GM18511 (cell line): ENCODE results near the gene CBLL1.

ENCODE experiments used
- ATAC-seq: cut with Tn5 transposase; IDR thresholded peaks from one replicate; pipeline ENCODE4 v1.9.1; 2021; ENCODE audit warnings: mild to moderate bottlenecking, moderate library complexity; ENCODE audit not compliant: unreplicated experiment

CBLL1 gene, protein sequence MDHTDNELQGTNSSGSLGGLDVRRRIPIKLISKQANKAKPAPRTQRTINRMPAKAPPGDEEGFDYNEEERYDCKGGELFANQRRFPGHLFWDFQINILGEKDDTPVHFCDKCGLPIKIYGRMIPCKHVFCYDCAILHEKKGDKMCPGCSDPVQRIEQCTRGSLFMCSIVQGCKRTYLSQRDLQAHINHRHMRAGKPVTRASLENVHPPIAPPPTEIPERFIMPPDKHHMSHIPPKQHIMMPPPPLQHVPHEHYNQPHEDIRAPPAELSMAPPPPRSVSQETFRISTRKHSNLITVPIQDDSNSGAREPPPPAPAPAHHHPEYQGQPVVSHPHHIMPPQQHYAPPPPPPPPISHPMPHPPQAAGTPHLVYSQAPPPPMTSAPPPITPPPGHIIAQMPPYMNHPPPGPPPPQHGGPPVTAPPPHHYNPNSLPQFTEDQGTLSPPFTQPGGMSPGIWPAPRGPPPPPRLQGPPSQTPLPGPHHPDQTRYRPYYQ

GRCh38 chr7:107743567-107744344 lies at the start of gene CBLL1:
Gene CBLL1 (plus strand): TSS chr7:107744142. CDS start chr7:107744164, 22 bp downstream.
- peak; percentile 90 for ATAC-seq

- ATAC-seq: no peak
Observed at GRCh38 chr7:107694386-107694785, 49.6 kb upstream of the CBLL1 start.

GRCh38 chr7:107696330-107696946 lies 47.5 kb upstream of the CBLL1 start:
- ATAC-seq: no peak

- ATAC-seq: no peak
Observed at GRCh38 chr7:107697321-107698049, 46.5 kb upstream of the CBLL1 start.

DNA sequence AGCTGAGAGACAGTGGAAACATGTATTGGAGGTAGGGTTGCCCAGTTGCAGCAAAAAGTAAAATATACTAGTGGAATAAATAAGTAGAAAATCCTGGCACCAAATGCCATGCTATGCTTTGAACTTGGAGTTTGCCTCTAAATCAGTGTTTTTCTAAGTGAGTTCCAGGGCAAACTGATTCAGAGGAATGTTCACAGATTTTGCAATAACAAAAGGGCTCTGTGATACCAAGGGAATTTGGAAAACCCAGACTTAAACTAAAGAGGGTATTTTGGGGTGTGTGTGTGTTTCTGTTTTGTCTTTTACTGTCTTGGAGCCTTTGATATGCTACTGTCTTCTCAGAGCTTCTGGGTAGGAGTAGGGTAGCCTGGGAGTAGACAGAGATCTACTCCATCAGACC lies 43.4 kb upstream of the CBLL1 start:
- no peak for ATAC-seq

DNA sequence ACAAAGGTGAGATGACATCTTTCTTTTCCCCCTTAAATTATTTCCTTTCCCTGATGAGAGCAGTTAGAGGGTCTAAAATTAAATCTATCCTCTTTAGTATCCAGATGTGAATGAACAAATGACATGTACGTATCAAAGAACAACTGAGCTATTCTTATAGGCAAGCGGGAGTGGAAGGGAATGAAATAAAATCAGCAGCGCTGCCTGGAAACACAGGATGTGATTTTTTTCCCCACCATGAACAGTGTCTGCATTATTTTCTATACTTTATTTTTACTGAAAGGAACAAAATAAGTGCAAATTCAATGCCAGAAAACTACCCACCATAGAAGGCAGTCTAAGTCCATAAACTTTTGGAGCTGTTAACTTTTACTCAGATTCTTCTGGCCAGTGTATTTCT lies 42.8 kb upstream of the CBLL1 start:
- no peak for ATAC-seq

DNA sequence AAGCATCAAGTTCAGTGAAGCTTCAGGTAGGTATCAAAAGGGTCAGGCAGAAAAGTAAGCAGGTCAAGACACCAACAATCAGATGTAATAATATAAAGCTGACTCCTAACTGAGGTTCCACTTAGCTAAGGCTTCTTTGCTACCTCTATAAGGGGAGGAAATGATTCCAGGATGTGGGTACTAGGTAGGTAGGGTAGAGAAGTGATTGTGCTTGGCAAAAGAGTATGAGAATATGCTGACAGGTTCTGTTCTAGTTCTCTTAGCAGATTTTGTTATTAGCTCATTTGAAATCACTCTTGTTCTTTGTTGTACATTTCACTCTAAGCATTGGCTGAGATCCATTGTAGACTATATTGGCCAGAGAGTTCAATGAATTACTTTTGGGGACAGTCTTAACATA lies 40.7 kb upstream of the CBLL1 start:
- no peak for ATAC-seq

GRCh38 chr7:107703872-107704271 lies 40.1 kb upstream of the CBLL1 start:
- ATAC-seq: no peak

DNA sequence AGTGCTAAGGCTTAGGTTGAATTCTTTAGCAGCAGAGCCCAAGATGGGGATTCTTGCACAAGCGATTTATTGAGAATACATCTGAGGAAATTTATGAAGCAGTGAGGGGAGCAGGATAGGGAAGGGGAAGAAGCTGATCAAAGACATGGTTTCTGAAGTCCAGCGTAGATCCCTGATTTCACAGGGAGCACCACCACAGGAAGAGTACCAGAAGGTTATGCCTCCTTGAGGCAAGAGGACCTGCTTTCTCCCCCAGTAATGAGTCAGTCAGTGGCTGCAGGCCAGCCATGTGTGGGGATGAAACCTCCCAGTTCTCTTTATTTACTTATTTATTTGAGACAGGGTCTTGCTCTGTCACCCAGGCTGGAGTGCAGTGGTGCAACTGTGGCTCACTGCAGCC lies 35.0 kb upstream of the CBLL1 start:
- ATAC-seq: no peak

DNA sequence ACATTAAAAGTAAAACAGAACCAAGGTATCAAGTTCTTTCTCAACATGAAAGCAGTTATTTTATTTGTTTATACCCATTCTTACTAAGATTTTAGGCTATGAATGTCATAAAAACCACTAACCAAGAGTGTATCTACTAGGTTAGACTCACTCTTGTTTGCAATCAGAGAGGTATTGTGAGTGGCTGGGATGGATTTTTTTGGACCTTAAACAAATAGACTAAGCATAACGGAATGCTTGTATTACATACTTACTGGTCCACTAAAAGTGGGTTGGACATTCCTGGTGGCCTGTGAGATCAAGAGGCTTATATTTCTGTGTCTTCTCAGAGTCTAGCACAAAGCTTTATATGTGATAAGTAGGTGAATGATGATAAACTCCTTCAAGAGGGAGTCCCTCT lies 32.6 kb upstream of the CBLL1 start:
- ATAC-seq: no peak

GRCh38 chr7:107712025-107712424 lies 31.9 kb upstream of the CBLL1 start:
- ATAC-seq: no peak

DNA sequence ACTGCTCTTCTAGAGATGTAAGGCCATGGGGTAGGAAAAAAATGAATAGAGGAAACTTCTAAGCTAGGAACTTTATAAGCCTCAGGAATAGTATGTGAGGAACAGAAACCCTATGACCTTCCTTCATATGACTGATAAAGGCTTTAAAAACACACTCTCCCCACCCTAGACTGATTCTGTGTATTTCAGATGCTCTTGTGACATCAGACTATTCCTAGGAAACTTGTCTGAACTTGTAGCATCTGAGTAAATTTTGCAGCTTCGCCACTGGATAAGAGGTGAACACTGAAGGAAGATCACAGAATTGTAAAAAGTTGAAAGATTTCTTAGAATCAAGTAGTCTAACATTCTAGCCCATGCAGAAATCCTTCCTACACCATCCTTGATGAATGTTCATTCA lies 31.0 kb upstream of the CBLL1 start:
- no peak for ATAC-seq

DNA sequence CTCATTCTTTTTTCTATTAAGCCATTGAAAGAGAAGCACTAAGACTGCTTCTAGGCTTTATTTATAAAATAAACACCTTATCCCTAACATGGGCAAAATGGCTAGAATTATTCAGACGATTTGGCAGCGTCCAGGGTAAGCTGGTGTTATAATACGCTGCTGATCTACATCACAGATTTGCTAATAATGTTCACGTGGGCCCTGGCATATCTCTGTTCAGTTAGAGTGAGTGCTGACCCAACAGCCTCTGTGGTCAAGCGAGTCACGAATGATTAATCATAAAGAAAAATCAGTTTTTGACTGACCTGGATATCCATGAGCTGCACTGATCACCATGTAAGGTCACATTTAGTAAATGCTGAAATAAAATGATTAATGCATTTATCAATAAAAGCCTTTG lies 28.4 kb upstream of the CBLL1 start:
- ATAC-seq: no peak

DNA sequence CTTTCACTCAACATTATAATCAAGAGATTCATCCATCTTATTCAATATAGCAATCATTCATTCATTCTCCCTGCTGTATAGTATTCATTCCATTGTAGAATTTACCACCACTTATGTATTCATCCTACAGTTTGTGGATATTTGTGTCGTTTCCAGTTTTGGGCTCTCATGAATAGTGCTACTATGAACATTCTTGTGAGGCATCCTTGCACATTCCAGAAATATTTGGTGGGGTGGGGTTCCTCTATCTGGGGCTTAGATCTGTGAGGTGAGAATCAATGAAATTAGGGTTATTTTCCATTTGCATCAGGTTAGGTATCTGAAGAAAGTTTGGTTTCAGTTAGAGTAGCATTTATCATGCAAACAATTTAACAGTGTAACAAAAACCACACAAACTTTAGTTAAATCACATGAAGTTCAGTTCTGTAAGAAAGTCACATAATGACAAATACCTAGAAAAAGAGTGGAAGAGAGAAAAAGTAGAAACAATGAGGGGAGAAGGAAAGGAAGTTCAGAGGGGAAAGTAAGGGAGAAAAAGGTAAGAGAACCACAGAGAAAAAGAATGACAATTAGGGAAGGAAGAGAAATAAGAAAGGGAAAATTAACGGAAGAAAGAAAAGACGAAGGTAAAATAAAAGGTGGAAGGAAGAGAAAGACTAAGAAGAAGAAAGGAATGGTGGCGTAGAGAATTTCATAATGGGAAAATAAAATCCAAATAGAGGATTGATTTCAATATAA lies 25.3 kb upstream of the CBLL1 start:
- no peak for ATAC-seq

- no peak for ATAC-seq
Observed at GRCh38 chr7:107721286-107721685, 22.7 kb upstream of the CBLL1 start.

DNA sequence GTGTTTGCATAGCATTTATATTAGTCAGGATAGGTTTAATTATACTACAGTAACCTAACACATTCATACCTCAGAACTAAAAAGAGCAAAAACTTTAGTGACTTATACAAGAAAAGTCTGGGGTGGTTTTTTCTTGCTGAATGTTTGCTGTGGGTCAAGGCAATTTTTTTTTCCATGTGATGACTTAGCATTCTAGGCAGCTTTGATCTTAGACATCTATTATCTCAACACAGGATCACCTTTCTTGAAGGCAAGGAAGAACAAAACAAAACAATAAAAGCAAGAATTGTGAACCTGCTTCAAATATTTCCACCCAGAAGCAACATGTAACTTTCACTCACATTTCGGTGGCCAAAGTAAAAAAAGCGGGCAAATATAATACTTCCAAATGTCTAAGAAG lies 20.7 kb upstream of the CBLL1 start:
- ATAC-seq: no peak

DNA sequence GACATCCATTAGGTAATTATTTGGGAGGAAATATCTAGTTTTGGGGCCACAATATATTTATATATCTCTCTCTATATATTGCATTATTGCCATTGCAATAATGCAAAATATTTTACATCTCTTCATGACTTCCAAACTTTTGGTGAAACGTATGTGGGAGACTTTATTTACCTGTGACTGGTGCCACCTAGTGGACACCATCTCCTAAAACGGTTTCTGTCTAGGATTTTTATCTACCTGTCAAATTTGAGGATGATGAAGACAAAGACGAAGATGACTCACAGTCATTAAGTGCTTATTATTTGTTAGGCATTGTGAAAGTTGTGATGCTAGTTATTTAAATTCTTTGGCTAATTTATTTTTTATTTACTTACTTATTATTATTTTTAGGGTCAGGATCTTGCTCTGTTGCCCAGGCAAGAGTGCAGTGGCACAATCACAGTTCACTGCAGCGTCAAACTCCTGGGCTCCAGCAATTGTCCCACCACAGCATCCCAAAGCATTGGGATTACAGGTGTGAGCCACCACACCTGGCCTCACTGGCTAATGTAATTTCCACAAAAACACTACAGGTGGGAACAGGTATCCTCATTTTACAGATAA lies 18.7 kb upstream of the CBLL1 start:
- no peak for ATAC-seq

DNA sequence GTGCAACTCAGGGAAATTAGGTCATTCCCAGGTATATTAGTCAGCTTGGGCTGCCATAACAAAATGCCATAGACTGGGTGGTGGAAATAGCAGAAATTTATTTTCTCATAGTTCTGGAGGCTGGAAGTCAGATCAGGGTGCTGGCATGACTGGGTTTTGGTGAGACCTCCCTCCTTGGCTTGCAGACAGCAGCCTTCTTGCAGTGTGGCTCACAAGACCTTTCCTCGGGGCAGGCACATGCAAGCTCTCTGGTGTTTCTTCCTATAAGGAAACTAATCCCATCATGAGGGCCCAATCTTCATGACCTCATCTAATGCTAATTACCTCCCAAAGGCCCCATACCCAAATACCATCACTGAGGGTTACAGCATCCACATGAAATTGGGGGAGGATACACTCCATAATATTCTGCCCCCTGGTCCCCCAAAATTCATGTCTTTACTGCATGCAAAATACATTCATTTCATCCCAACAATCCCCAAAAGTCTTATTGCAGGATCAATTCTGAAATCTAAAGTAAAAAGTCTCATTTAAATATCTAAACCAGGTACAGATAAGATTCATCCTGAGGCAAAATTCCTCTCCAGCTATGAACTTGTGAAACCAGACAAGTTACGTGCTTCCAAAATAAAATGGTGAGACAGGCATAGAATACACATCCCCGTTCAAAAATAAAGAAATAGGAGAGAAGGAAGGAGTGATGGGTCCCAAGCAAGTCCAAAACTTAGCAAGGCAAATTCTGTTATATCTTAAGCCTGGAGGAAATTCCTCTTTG lies 17.4 kb upstream of the CBLL1 start:
- no peak for ATAC-seq

- ATAC-seq: no peak
Observed at GRCh38 chr7:107728276-107728675, 15.7 kb upstream of the CBLL1 start.
